ENCODE measurements around the gene KLHL30.

KLHL30 gene

DNA sequence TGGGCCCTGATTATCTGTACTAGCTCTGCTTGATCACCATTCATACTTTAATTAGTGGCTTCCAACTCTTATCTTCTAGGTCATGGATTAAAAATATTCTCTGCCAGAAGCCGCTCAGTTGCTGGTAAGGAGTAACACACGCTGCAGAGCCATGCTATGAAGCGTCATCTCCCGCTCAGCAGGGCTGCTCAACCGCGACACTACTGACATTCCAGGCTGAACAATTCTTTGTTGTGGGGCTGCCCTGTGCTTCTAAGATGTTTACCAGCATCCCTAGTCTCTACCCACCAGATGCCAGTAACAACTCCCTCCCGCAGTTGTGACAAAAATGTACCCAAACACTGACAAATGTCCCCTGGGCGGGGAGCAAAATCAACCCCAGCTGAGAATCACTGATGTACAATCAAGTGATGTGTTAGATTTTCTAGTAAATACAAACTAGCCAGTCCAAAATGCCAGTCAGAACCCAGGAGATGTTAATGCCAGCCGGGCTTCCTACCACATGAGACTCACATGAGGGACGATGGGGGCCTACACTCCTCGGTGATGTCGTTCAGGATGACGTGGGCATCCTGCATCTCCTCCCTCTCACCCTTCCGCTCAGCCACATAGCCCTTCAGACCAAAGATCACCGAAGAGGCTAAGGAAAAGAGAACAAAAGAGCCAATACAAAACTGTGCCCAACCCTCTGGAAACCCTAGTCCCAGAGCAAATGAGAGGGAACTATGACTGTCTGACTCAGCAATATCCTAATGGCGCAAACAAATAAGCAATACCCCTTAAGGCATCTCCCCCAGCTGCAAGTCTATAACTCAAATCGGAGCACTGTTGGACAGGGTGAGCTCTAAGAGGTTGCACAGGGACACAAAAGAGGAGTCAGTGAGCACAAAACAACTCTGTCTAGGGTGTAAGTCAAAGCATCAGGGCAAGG is 49.4 kb downstream of the KLHL30 start:
- no peak for DNase-seq (ENCODE audit: low read depth)

DNA sequence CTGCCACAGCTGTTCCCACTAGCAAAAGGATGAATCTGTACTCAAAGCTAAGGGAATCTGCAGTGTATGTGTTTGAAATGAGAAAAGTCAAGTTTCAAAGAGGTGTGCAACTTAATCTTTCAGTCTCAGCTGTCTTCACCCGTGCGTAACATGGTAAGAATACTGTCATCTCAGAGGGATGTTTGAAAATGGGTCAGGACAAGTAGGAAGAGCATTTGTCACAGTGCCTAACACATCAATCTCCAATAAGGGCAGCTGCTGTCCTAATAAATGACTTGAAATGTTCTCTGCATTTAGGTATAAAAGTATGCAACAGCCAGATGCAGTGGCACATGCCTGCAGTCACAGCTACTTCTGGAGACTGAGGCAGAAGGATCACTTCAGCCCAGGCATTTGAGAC is 52.0 kb downstream of the KLHL30 start:
- DNase-seq (ENCODE audit: low read depth) = no peak

All from EH (cell line).